ENCODE measurements around the gene PES1. TPM values are rescaled to one million over a fixed set of nuclear protein-coding genes. Genes with fewer than 3 reads are reported as not detected.

The PES1 gene
- total and polyA plus RNA-seq, 2 donors (not counting 1 experiment from before 2014, with no cell fraction given) = 51.2 to 61.3 TPM

DNA sequence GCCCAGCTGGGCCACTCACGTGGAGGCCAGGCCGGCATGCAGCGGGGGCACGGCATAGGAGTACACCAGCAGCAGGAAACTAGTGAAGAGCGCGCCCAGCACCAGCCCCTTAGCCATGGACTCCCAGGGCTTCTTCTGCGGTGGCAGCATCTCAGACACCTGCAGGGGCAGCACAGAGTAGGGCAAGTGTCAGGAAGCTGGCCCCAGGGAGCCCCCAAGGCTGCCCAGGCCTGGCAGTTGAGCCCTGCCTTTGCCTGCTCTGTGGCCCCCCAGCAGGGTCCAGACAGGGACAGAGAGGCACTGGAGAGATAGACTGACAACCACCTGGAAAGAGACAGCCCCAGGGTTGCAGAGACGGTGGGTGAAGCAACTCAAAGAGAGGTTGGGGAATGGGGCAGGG is 34.5 kb downstream of the PES1 start:
- no peak overlapping the region for H2AFZ ChIP-seq (ENCODE audit: low read length)
- no peak for TF ChIP-seq EZH2 (IDR thresholded peaks at IDR 0.05; ENCODE audit: low read length, missing control alignments)
- TF ChIP-seq, protein P1, sequence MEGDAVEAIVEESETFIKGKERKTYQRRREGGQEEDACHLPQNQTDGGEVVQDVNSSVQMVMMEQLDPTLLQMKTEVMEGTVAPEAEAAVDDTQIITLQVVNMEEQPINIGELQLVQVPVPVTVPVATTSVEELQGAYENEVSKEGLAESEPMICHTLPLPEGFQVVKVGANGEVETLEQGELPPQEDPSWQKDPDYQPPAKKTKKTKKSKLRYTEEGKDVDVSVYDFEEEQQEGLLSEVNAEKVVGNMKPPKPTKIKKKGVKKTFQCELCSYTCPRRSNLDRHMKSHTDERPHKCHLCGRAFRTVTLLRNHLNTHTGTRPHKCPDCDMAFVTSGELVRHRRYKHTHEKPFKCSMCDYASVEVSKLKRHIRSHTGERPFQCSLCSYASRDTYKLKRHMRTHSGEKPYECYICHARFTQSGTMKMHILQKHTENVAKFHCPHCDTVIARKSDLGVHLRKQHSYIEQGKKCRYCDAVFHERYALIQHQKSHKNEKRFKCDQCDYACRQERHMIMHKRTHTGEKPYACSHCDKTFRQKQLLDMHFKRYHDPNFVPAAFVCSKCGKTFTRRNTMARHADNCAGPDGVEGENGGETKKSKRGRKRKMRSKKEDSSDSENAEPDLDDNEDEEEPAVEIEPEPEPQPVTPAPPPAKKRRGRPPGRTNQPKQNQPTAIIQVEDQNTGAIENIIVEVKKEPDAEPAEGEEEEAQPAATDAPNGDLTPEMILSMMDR (conservative IDR thresholded peaks at IDR 0.05 in 1 of 2, IDR thresholded peaks at IDR 0.05 in 1 of 2; ENCODE audit: low read depth in 1 of 2, low read length in 2 of 2) = no peak
- H3K36me3 ChIP-seq (ENCODE audit: control insufficient read depth, insufficient read depth, low read length) = no peaks in the 10 kb centered on the region
- H3K9ac ChIP-seq (ENCODE audit: insufficient read depth, low read length) = no peak overlapping the region
- no peak overlapping the region for H3K4me2 ChIP-seq (ENCODE audit: extremely low read depth, insufficient read depth, low read length)
- no peaks in the 10 kb centered on the region for H3K9me3 ChIP-seq (ENCODE audit: control insufficient read depth, insufficient read depth, low read depth, low read length)
- H4K20me1 ChIP-seq (ENCODE audit: control insufficient read depth, extremely low read depth, insufficient read depth, low read length) = no peaks in the 10 kb centered on the region
- no peaks in the 10 kb centered on the region for H3K4me1 ChIP-seq (ENCODE audit: control insufficient read depth, extremely low read depth, insufficient read depth, low read length)
- H3K27ac ChIP-seq (ENCODE audit: insufficient read depth, low read length) = no peak overlapping the region
- H3K27me3 ChIP-seq (ENCODE audit: control insufficient read depth, insufficient read depth, low read length) = no peaks in the 10 kb centered on the region
- DNase-seq (ENCODE audit: low read depth in 2 of 2) = no peak
- H3K4me3 ChIP-seq (replicated peaks in 1 of 4; ENCODE audit: control extremely low read depth in 1 of 4, insufficient read depth in 1 of 4, low read depth in 3 of 4, low read length in 4 of 4) = no peak overlapping the region
- no peaks in the 10 kb centered on the region for H3K79me2 ChIP-seq (ENCODE audit: control insufficient read depth, insufficient read depth, low read length)

DNA sequence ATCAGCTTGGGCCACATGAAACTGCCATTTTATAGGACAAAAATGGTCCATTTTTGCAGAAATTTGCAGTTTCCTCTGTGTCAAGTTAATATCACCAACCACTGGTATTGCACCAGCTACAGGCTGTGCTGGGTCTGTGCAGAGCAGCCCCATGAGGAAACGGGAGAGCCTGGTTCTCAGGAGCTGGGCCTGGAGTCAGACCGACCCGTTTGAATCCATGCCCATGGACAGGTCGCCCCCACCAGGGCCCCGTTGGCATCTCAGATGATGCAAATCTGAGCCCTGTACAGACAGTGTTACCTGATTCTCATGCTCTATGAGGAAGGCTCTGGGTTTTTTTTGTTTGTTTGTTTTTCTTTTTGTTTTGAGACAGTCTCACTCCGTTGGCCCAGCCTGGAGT is 35.3 kb downstream of the PES1 start:
- Histone ChIP-seq H3K27ac (ENCODE audit: insufficient read depth, low read length) (no peak overlapping the region), H3K4me1 (ENCODE audit: control insufficient read depth, extremely low read depth, insufficient read depth, low read length) (no peaks in the 10 kb centered on the region), H3K4me2 (ENCODE audit: extremely low read depth, insufficient read depth, low read length) (no peak overlapping the region), H3K9ac (ENCODE audit: insufficient read depth, low read length) (no peak overlapping the region), H2AFZ (ENCODE audit: low read length) (no peak overlapping the region), H3K9me3 (ENCODE audit: control insufficient read depth, insufficient read depth, low read depth, low read length) (no peaks in the 10 kb centered on the region), H4K20me1 (ENCODE audit: control insufficient read depth, extremely low read depth, insufficient read depth, low read length) (no peaks in the 10 kb centered on the region), H3K27me3 (ENCODE audit: control insufficient read depth, insufficient read depth, low read length) (no peaks in the 10 kb centered on the region), H3K36me3 (ENCODE audit: control insufficient read depth, insufficient read depth, low read length) (no peaks in the 10 kb centered on the region), H3K79me2 (ENCODE audit: control insufficient read depth, insufficient read depth, low read length) (no peaks in the 10 kb centered on the region), H3K4me3 (replicated peaks in 1 of 4; ENCODE audit: control extremely low read depth in 1 of 4, insufficient read depth in 1 of 4, low read depth in 3 of 4, low read length in 4 of 4) (no peak overlapping the region)
- TF ChIP-seq, protein P1 (conservative IDR thresholded peaks at IDR 0.05 in 1 of 2, IDR thresholded peaks at IDR 0.05 in 1 of 2; ENCODE audit: low read depth in 1 of 2, low read length in 2 of 2) = no peak
- no peak for TF ChIP-seq EZH2 (IDR thresholded peaks at IDR 0.05; ENCODE audit: low read length, missing control alignments)
- no peak for DNase-seq (ENCODE audit: low read depth in 2 of 2)

DNA sequence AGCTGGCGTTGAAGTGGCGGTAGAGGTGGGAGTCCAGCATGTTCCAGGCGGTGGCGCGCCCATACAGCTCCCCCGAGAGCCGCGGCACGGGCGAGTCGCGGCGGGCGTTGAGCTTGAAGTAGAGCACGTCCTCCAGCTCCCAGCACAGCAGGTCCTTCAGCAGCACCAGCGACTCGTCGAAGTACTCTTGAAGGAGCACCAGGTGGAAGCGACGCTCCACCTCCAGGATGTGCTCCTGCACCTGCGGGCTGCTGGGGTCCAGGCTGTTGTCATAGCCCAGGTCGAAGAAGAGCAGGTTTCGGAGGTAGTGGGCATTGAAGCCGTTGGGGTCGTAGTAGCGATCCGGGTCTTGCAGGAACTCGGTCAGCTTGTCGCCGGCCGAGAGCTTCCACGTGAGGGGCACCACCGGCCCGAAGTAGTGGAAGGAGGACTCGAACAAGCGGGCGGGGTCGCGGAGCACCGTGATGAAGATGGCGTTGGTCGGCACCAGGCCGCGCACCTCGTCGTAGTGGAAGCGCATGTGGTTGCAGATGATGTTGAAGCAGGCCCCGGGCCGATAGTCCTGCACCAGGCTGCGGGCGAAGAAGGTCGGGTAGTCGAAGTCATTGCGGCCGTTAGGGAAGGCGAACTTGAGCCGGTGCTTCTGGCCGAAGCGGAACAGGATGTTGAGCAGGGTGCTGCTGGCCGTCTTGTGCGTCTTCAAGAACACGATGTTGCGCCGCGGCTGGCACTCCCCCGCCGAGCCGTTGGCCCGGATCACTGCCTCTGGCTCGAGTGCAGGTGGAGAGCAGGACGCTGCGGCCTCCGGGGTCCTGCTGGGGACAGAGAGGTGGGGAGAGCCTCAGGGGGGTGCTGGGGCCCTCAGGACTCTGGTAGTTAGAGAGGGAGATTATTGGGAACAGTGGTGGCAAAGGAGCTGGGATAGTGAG is 36.2 kb downstream of the PES1 start:
- Histone ChIP-seq H2AFZ (ENCODE audit: low read length) (no peak overlapping the region), H3K9me3 (ENCODE audit: control insufficient read depth, insufficient read depth, low read depth, low read length) (no peaks in the 10 kb centered on the region), H3K27me3 (ENCODE audit: control insufficient read depth, insufficient read depth, low read length) (peaks cover 2% of the 10 kb centered on the region), H4K20me1 (ENCODE audit: control insufficient read depth, extremely low read depth, insufficient read depth, low read length) (no peaks in the 10 kb centered on the region), H3K27ac (ENCODE audit: insufficient read depth, low read length) (no peak overlapping the region), H3K36me3 (ENCODE audit: control insufficient read depth, insufficient read depth, low read length) (no peaks in the 10 kb centered on the region), H3K79me2 (ENCODE audit: control insufficient read depth, insufficient read depth, low read length) (no peaks in the 10 kb centered on the region), H3K4me2 (ENCODE audit: extremely low read depth, insufficient read depth, low read length) (no peak overlapping the region), H3K4me3 (replicated peaks in 1 of 4; ENCODE audit: control extremely low read depth in 1 of 4, insufficient read depth in 1 of 4, low read depth in 3 of 4, low read length in 4 of 4) (no peak overlapping the region), H3K4me1 (ENCODE audit: control insufficient read depth, extremely low read depth, insufficient read depth, low read length) (no peaks in the 10 kb centered on the region), H3K9ac (ENCODE audit: insufficient read depth, low read length) (no peak overlapping the region)
- no peak for TF ChIP-seq EZH2 (IDR thresholded peaks at IDR 0.05; ENCODE audit: low read length, missing control alignments)
- TF ChIP-seq, protein P1 (conservative IDR thresholded peaks at IDR 0.05 in 1 of 2, IDR thresholded peaks at IDR 0.05 in 1 of 2; ENCODE audit: low read depth in 1 of 2, low read length in 2 of 2) = no peak
- no peak for DNase-seq (ENCODE audit: low read depth in 2 of 2)

Measured in fibroblast of lung (primary cell).